ENCODE measurements around the gene BORCS5. TPM values are rescaled to one million over a fixed set of nuclear protein-coding genes. Genes with fewer than 3 reads are reported as not detected.

The BORCS5 gene
- total and polyA plus RNA-seq, 2 of the 4 experiments (the other 2 are of a cell fraction), result 14.4 to 18.3 TPM

GRCh38 chr12:12400793-12401192 lies 43.9 kb downstream of the BORCS5 start:
- Histone ChIP-seq H2BK15ac (ENCODE audit: low read depth, low read length) (no peak overlapping the region), H3K23ac (ENCODE audit: low read depth, low read length) (no peak overlapping the region), H3K56ac (ENCODE audit: extremely low read depth, insufficient read depth, low read length) (no peak overlapping the region), H3K27ac (ENCODE audit: insufficient read depth, low read length) (no peak overlapping the region), H3K9me1 (ENCODE audit: insufficient read depth, low read length) (peaks cover 10% of the 10 kb centered on the region), H3K79me1 (ENCODE audit: low read depth in 1 of 2, low read length in 2 of 2) (peaks cover 0 to 11% of the 10 kb centered on the region in 2 experiments; a peak in 1 of 4 replicates), H4K20me1 (ENCODE audit: insufficient read depth, low read length) (no peaks in the 10 kb centered on the region), H3K4ac (ENCODE audit: low read depth, low read length) (no peak overlapping the region), H3K4me1 (ENCODE audit: control insufficient read depth, insufficient read depth, low read length) (peaks cover 8% of the 10 kb centered on the region), H2BK20ac (ENCODE audit: low read depth, low read length) (no peak overlapping the region), H3K27me3 (ENCODE audit: control insufficient read depth, insufficient read depth, low read length) (no peaks in the 10 kb centered on the region), H3K9me3 (ENCODE audit: control insufficient read depth, insufficient read depth, low read length) (no peaks in the 10 kb centered on the region), H2BK5ac (ENCODE audit: low read depth, low read length, poor library complexity, severe bottlenecking) (no peak overlapping the region), H3K9ac (ENCODE audit: low read depth, low read length) (no peak overlapping the region), H4K91ac (ENCODE audit: insufficient read depth, low read depth, low read length) (no peak overlapping the region), H2AFZ (replicated peaks; ENCODE audit: low read length, poor library complexity) (no peak overlapping the region), H2AK9ac (replicated peaks; ENCODE audit: low read depth, low read length, poor library complexity) (no peak overlapping the region), H2AK5ac (ENCODE audit: low read depth, low read length) (no peak overlapping the region), H2BK120ac (ENCODE audit: low read depth, low read length) (no peak overlapping the region), H3K14ac (replicated peaks; ENCODE audit: low read depth, low read length) (no peak overlapping the region), H4K5ac (ENCODE audit: low read depth, low read length) (no peak overlapping the region), H3K36me3 (ENCODE audit: control insufficient read depth, insufficient read depth, low read length) (no peaks in the 10 kb centered on the region), H3K4me2 (ENCODE audit: low read depth, low read length) (no peak overlapping the region), H4K8ac (ENCODE audit: low read depth in 2 of 2, low read length in 2 of 2) (no peak overlapping the region), H3K4me3 (ENCODE audit: insufficient read depth, low read depth, low read length) (no peak overlapping the region), H3K18ac (ENCODE audit: low read depth, low read length) (no peak overlapping the region)
- CTCF ChIA-PET, result interaction anchor here (0.6 kb wide), 1 partner anchor 731 kb away, joined by 4 read pairs; no protein-coding TSS in a partner anchor
- POLR2A ChIA-PET (ENCODE audit: unreplicated experiment), result no interaction called here
- no CpG with 5 or more reads among the region's 3 CpGs for WGBS, 2 experiments (ENCODE audit: extremely low coverage in 2 of 2, insufficient read length in 1 of 2)
- no peak for TF ChIP-seq ELK1 (IDR thresholded peaks at IDR 0.05; ENCODE audit: borderline replicate concordance, low read depth, low read length)
- TF ChIP-seq RAD21 (IDR thresholded peaks at IDR 0.05; ENCODE audit: low read length), result no peak
- TF ChIP-seq NFE2L2 (IDR thresholded peaks at IDR 0.05; ENCODE audit: low read depth, low read length), result no peak
- TF ChIP-seq CEBPB (IDR thresholded peaks at IDR 0.05; ENCODE audit: low read depth, low read length), result no peak
- DNase-seq, result no peak
- intact Hi-C loops (cut with micrococcal nuclease) (no loop called here), dilution Hi-C loops (cut with HindIII; ENCODE audit: low sequenced_read_pairs, unreplicated experiment) (no loop called here), in situ Hi-C loops (cut with MboI; ENCODE audit: low sequenced_read_pairs) (no loop called here)
- ATAC-seq (ENCODE audit: low read depth), result no peak
- no TSS peak for BruUV-seq (replicated peaks)

All from IMR-90 (cell line).